Fibroblast of villous mesenchyme (primary cell): ENCODE measurements around the gene AMH. TPM values are rescaled to one million over a fixed set of nuclear protein-coding genes. Genes with fewer than 3 reads are reported as not detected.

Source experiments
- DNase-seq: peaks from one replicate; pipeline ENCODE4 v3.0.0-alpha.2; 2010; ENCODE audit warnings: low read depth
- H3K4me3 ChIP-seq: 2 replicates; pipeline ENCODE4 v1.5.1; 2011; ENCODE audit warnings: low read depth, mild to moderate bottlenecking, low read length
- total RNA-seq: library from RNA; depleted of rRNA; stranded (reverse); fragments of >200 nt; gene quantifications from 2 replicates; pipeline ENCODE4 v1.2.3, GENCODE V29; 2012
- TF ChIP-seq, protein P1 (sequence below): IDR thresholded peaks from 2 replicates; pipeline ENCODE4 v1.5.1; 2012; ENCODE audit warnings: low read depth, mild to moderate bottlenecking, low read length; ENCODE audit not compliant: insufficient read depth

Gene AMH
- total RNA-seq, 1 donor = 1.3 TPM

DNA sequence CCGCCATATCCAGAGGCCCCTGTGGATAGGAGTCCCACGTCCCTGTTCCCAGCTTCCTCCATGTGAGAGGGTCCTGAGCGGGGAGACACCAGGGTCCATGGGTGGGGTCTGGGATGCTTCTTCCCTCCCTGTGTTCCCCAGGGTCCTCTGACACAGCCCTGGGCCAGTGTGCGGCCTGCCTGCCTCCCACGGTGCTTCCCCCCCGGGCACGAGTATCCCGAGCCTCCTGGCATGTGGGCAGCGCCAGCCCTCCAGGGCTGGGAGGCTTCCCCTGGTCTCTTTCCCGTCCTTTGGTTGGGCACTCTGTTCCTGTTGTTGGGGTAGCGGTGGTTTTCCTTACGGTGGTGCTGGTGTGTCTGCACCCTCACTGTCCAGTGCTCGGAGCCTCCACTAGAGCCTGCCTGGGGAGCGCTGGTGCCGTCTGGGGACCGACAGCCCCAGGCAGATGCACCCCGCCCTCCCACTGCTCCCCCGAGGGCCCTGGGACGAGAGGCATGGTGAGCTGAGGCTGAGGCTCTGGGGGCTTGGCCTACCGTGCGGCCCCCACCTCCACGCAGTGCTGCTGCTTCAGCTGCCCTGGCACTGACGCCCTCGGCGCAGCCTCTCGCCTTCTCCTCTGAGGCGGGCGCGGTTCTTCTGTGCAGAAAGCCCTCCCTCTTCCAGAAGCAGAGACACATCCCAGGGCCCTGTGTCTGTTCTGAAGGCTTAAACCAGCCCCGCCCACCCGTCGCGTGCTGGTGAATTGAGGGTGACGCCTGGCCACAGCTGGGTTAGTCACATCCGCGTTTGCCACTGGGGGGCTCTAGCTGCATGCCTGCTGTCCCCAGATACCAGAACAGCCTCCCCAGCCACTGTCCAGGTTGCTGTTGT, 40.9 kb upstream of the AMH start:
- DNase-seq = peak; percentile 89
- TF ChIP-seq, protein P1, sequence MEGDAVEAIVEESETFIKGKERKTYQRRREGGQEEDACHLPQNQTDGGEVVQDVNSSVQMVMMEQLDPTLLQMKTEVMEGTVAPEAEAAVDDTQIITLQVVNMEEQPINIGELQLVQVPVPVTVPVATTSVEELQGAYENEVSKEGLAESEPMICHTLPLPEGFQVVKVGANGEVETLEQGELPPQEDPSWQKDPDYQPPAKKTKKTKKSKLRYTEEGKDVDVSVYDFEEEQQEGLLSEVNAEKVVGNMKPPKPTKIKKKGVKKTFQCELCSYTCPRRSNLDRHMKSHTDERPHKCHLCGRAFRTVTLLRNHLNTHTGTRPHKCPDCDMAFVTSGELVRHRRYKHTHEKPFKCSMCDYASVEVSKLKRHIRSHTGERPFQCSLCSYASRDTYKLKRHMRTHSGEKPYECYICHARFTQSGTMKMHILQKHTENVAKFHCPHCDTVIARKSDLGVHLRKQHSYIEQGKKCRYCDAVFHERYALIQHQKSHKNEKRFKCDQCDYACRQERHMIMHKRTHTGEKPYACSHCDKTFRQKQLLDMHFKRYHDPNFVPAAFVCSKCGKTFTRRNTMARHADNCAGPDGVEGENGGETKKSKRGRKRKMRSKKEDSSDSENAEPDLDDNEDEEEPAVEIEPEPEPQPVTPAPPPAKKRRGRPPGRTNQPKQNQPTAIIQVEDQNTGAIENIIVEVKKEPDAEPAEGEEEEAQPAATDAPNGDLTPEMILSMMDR = peak; percentile 39
- no peak overlapping the region for H3K4me3 ChIP-seq

DNA sequence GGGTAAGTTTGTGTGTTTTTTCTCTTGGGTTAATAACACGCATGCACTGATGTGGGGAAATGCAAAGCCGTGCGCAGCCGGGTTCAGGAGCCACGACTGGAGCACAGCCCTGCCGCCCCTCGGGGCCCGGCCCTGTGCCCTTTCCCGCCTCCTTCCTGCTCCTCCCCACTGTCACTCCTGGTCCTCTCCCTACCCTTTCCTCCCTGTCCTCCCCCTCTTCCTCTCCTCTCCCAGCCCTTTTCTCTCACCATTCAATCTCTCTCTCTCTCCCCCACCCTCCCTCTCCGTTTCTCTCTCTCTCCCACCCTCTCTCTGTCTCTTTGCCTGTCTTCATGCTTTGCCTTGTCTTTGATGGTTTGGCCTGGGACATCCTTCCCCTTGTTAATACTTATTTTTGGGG, 40.1 kb upstream of the AMH start:
- no peak overlapping the region for H3K4me3 ChIP-seq
- no peak for DNase-seq
- TF ChIP-seq, protein P1 = no peak

DNA sequence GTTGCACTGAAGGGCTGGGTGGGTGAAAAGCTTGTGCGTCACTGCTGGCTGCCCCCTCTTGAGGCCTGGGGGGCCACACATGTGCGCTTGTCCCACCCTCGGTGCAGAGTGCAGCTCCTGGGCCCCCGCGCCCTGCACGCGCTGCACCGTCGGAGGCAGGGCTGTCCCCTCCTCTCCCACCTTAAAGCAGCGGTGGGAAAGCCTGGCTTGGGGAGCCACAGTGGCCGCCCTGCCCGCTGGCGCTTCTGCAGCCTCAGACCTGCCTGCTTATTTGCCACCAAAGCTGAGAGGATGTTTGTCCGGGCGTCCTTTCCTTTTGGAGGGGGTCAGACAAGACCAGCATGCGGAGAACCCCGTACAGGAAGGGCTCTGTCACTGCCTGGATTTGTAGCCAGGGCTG, 39.7 kb upstream of the AMH start:
- H3K4me3 ChIP-seq = no peak overlapping the region
- TF ChIP-seq, protein P1 = no peak
- DNase-seq = no peak

DNA sequence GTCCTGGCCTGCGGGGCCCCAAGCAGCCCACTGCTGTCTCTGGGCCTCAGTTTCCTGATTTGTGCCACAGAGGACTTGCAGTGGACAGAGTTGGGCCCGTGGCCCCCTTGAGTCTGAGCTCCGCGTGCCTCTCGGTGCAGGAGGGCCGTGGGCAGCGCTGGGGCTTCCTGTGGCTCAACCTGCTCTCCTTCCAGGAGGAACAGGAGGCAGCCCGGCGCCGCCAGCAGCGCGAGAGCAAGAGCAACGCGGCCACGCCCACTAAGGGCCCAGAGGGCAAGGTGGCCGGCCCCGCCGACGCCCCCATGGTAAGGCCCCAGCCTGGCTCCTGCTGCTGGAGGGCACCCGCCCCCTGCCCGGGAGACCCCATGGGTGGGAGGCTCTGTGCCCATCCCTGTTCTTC, 38.9 kb upstream of the AMH start:
- TF ChIP-seq, protein P1 = no peak
- DNase-seq = no peak
- no peak overlapping the region for H3K4me3 ChIP-seq

DNA sequence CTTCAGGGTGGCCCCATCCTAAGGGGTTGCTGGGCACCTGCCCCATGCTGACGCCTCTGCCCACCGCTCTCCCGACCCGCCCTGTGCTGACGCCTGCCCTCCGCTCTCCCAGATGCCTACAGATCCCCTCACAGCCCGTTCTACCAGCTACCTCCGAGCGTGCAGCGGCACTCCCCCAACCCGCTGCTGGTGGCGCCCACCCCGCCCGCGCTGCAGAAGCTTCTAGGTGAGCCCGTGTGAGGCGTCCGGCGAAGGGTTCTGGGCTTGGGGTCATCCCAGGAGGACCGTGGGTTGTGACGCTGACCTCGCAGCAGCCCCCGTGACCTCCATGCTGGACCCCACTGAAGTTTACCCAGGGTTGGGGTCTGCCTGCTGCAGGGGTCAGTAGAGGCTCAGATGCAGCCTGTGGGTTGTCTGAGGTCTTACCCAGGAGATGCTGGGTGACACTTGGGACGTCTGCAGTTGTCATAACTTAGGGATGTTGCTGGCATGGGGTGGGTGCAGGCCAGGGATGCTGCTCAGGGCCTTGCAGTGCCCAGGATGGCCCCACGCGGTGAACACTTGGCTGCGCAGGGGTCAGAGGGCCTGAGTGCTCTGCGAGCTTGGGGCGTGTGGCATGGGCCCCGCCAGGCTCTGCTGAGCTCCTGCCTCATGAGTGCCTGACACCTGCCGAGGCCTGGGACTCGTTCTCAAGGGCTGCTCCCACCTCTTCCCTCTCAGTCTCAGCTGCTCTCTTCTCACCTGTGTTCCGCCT, 38.0 kb upstream of the AMH start:
- TF ChIP-seq, protein P1 = no peak
- DNase-seq = no peak
- no peak overlapping the region for H3K4me3 ChIP-seq

DNA sequence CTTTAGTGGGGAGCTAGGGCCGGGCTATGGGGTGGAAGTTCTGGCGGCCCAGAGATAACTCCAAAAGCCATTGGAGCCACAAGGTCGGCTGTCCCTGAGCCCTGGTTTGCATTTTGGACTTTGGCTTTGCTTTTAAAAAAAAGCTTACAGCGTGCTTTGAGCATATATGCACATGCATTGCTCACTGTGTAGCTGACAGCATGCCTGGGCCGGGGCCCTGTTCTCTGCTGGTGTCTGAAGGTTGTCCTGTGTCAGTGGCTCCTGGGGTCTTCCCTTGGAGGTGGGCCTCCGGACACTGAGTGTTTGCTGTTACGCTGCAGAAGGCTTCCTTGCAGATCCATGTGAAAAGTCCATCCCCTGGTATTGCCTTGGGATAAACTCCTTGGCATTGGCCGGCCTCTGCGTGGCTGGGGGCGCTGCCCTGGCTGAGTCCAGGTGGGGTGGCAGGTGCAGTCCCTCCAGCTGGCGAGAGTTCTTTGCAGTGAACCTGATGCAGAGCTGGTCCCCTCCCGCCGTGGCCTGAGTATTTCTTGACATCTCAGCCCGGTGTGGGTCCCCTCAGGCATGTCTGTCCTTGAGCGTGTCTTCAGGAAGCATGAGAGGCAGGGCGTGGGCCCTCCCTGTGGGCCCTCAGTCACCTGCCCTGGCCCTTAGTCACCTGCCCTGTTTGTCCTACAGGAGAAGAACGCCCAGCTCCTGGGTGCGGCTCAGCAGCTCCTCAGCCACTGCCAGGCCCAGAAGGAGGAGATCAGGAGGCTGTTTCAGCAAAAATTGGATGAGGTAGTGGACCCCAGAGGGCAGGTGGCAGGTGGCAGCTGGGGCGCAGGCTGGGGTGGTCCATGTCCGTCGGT, 36.0 kb upstream of the AMH start:
- no peak for DNase-seq
- TF ChIP-seq, protein P1 = no peak
- H3K4me3 ChIP-seq = no peak overlapping the region
